Keratinocyte (primary cell): ENCODE measurements around the gene CCDC27. TPM values are rescaled to one million over a fixed set of nuclear protein-coding genes. Genes with fewer than 3 reads are reported as not detected.

Experiments used
- DNase-seq: peaks from one replicate; pipeline ENCODE4 v3.0.0-alpha.2; 2011; ENCODE audit warnings: low read depth, missing footprints, low spot score
- FAIRE-seq: peaks from 2 replicates; lab custom pipeline; 2011; peaks lifted over from hg19 to GRCh38; lab: Jason Lieb, UNC
- H2AFZ ChIP-seq: 2 replicates; pipeline ENCODE4 v1.6.0; 2012; ENCODE audit warnings: low read length, control low read depth, inconsistent platforms; ENCODE audit not compliant: control insufficient read depth
- H3K27ac ChIP-seq: 2 replicates; pipeline ENCODE4 v1.5.1; 2011; ENCODE audit warnings: low read length; ENCODE audit not compliant: control insufficient read depth, insufficient read depth
- H3K27me3 ChIP-seq: 3 replicates; pipeline ENCODE4 v1.6.0; 2011; ENCODE audit warnings: low read length; ENCODE audit not compliant: control insufficient read depth, insufficient read depth; ENCODE audit errors: extremely low read depth
- H3K36me3 ChIP-seq, 2 experiments: 2 replicates in 1 of 2; 3 replicates in 1 of 2; pipeline ENCODE4 v1.5.1; 2011; ENCODE audit warnings: low read length in 2 of 2, mild to moderate bottlenecking in 1 of 2; ENCODE audit not compliant: control insufficient read depth in 2 of 2, insufficient read depth in 2 of 2; ENCODE audit errors: extremely low read depth in 1 of 2
- H3K4me1 ChIP-seq: 3 replicates; pipeline ENCODE4 v1.5.1; 2011; ENCODE audit warnings: low read length; ENCODE audit not compliant: control insufficient read depth, insufficient read depth; ENCODE audit errors: extremely low read depth
- H3K4me2 ChIP-seq: 3 replicates; pipeline ENCODE4 v1.6.0; 2011; ENCODE audit warnings: low read depth, low read length; ENCODE audit not compliant: control insufficient read depth, insufficient read depth; ENCODE audit errors: extremely low read depth
- H3K4me3 ChIP-seq, 3 experiments: fragments of 200-600 bp in 1 of 3; sonication (generic) in 1 of 3; 2 replicates in 2 of 3; 3 replicates in 1 of 3; pipeline ENCODE4 v1.5.1; 2011 to 2016; ENCODE audit warnings: low read length in 3 of 3, mild to moderate bottlenecking in 3 of 3, control low read depth in 2 of 3, inconsistent platforms in 1 of 3, low read depth in 1 of 3, mixed read lengths in 1 of 3, mixed run types in 1 of 3, moderate library complexity in 1 of 3; ENCODE audit not compliant: control insufficient read depth in 2 of 3, insufficient read depth in 2 of 3; ENCODE audit errors: extremely low read depth in 1 of 3
- H3K79me2 ChIP-seq: 2 replicates; pipeline ENCODE4 v1.6.0; 2012; ENCODE audit warnings: low read length; ENCODE audit not compliant: control insufficient read depth, insufficient read depth
- H3K9ac ChIP-seq: 3 replicates; pipeline ENCODE4 v1.6.0; 2011; ENCODE audit warnings: low read length; ENCODE audit not compliant: control insufficient read depth, insufficient read depth; ENCODE audit errors: extremely low read depth
- H3K9me1 ChIP-seq: 3 replicates; pipeline ENCODE4 v1.6.0; 2011; ENCODE audit warnings: low read length; ENCODE audit not compliant: control insufficient read depth, insufficient read depth; ENCODE audit errors: extremely low read depth
- H3K9me3 ChIP-seq: 2 replicates; pipeline ENCODE4 v1.5.1; 2012; ENCODE audit warnings: low read depth, low read length; ENCODE audit not compliant: control insufficient read depth
- H4K20me1 ChIP-seq: 3 replicates; pipeline ENCODE4 v1.6.0; 2011; ENCODE audit warnings: low read length; ENCODE audit not compliant: control insufficient read depth, insufficient read depth; ENCODE audit errors: extremely low read depth
- EZH2 ChIP-seq: IDR thresholded peaks from one replicate; pipeline ENCODE4 v1.6.1; 2012; ENCODE audit warnings: inconsistent platforms, mild to moderate bottlenecking, low read length, moderate library complexity
- dilution Hi-C: fragments of 300-500 bp; cut with MboI; formaldehyde crosslinking; loops from one replicate; pipeline ENCODE4 v1.7.0; 2020; ENCODE audit warnings: low sequenced_read_pairs; ENCODE audit not compliant: extremely low pct_ligation_motif_present
- polyA plus RNA-seq, 5 experiments: library from polyadenylated mRNA; depleted of rRNA in 3 of 5; stranded (reverse) in 3 of 5; stranded (forward) in 1 of 5; unstranded in 1 of 5; fragments of >200 nt; gene quantifications; 1 replicate in 1 of 5; 2 replicates in 3 of 5; 3 replicates in 1 of 5; pipeline versions ENCODE4 v1.2.1 to v1.2.3, GENCODE V29; 2011 to 2012; ENCODE audit warnings: missing spikeins in 2 of 5, low read depth in 1 of 5, low replicate concordance in 1 of 5
- TF ChIP-seq, protein P1 (sequence below), 3 experiments: IDR thresholded peaks in 1 of 3; conservative IDR thresholded peaks in 1 of 3; optimal IDR thresholded peaks in 1 of 3; 2 replicates in 2 of 3; 3 replicates in 1 of 3; pipeline versions ENCODE3 to v1.5.1; 2011; ENCODE audit warnings: low read length in 3 of 3, mild to moderate bottlenecking in 3 of 3, moderate library complexity in 2 of 3, control low read depth in 1 of 3, inconsistent platforms in 1 of 3; ENCODE audit not compliant: insufficient read depth in 2 of 3; ENCODE audit errors: extremely low read depth in 1 of 3

CCDC27 gene
- polyA plus RNA-seq, 1 donor (not counting 4 experiments of a cell fraction or from before 2014, with no cell fraction given): not detected

DNA sequence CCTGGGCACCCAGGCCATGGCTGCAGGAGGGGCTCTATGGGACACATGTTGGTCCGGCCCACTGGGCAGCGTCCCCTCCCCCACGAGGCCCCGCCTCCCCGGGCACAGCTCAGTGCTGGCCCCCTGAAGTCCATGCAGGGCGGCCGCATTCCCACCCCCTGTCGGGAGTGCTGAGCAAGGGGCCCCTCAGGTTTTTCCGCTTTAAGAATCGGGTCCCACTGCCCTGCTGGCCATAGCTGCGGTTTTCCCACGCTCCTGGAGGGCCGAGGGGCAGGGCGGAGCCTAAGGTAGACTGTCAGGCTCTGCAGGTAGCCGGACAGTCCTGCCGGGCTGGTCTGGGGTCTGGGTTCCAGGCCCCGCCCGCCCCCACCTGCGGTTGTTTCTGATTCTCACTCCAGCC lies 43.5 kb upstream of the CCDC27 start:
- H2AFZ ChIP-seq: no peak overlapping the region
- peaks cover 22% of the 10 kb centered on the region for H3K27me3 ChIP-seq
- H3K9me1 ChIP-seq: no peaks in the 10 kb centered on the region
- H3K4me2 ChIP-seq: peak overlapping the region; percentile 10
- H3K27ac ChIP-seq: no peak overlapping the region
- no peaks in the 10 kb centered on the region for H4K20me1 ChIP-seq
- no peak overlapping the region for H3K4me3 ChIP-seq
- FAIRE-seq (no peak), DNase-seq (no peak)
- H3K79me2 ChIP-seq: no peaks in the 10 kb centered on the region
- H3K9me3 ChIP-seq: no peaks in the 10 kb centered on the region
- TF ChIP-seq, protein P1, sequence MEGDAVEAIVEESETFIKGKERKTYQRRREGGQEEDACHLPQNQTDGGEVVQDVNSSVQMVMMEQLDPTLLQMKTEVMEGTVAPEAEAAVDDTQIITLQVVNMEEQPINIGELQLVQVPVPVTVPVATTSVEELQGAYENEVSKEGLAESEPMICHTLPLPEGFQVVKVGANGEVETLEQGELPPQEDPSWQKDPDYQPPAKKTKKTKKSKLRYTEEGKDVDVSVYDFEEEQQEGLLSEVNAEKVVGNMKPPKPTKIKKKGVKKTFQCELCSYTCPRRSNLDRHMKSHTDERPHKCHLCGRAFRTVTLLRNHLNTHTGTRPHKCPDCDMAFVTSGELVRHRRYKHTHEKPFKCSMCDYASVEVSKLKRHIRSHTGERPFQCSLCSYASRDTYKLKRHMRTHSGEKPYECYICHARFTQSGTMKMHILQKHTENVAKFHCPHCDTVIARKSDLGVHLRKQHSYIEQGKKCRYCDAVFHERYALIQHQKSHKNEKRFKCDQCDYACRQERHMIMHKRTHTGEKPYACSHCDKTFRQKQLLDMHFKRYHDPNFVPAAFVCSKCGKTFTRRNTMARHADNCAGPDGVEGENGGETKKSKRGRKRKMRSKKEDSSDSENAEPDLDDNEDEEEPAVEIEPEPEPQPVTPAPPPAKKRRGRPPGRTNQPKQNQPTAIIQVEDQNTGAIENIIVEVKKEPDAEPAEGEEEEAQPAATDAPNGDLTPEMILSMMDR (optimal IDR thresholded peaks at IDR 0.05 in 1 of 3, IDR thresholded peaks at IDR 0.05 in 1 of 3, conservative IDR thresholded peaks at IDR 0.05 in 1 of 3; ENCODE audit: extremely low read depth in 1 of 3, insufficient read depth in 2 of 3, low read length in 3 of 3): no peak
- no peak for TF ChIP-seq EZH2
- H3K9ac ChIP-seq: no peak overlapping the region
- dilution Hi-C loops: no loop called here
- no peaks in the 10 kb centered on the region for H3K36me3 ChIP-seq
- H3K4me1 ChIP-seq: peaks cover 52% of the 10 kb centered on the region

DNA sequence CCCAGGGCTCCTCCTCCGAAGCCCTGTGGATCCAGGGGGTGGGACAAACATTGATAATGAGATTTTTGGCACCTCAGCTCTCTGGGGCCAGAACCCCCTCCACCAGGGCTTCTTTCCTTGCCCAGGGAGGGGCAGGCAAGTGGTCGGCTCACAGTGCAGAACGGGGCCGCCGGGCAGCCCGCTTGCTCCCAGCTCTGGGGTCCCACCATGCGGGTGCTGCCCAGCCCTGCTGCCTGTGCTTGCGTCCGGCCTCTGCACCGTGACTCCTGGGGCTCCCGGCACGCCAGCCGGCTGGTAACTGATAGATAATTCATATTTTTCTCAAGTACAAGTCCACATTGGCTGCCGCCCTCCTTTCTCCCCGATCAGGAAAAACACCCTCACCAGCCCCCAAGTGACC lies 42.0 kb upstream of the CCDC27 start:
- H3K27me3 ChIP-seq: peaks cover 22% of the 10 kb centered on the region
- no peak overlapping the region for H3K27ac ChIP-seq
- H3K4me2 ChIP-seq: no peak overlapping the region
- H4K20me1 ChIP-seq: no peaks in the 10 kb centered on the region
- peaks cover 45% of the 10 kb centered on the region for H3K4me1 ChIP-seq
- no peak for FAIRE-seq
- H3K79me2 ChIP-seq: no peaks in the 10 kb centered on the region
- no peaks in the 10 kb centered on the region for H3K36me3 ChIP-seq
- no peaks in the 10 kb centered on the region for H3K9me3 ChIP-seq
- H3K4me3 ChIP-seq: no peak overlapping the region
- no peak for DNase-seq
- dilution Hi-C loops: no loop called here
- no peak for TF ChIP-seq EZH2
- TF ChIP-seq, protein P1 (optimal IDR thresholded peaks at IDR 0.05 in 1 of 3, IDR thresholded peaks at IDR 0.05 in 1 of 3, conservative IDR thresholded peaks at IDR 0.05 in 1 of 3; ENCODE audit: extremely low read depth in 1 of 3, insufficient read depth in 2 of 3, low read length in 3 of 3): no peak
- H2AFZ ChIP-seq: no peak overlapping the region
- no peaks in the 10 kb centered on the region for H3K9me1 ChIP-seq
- no peak overlapping the region for H3K9ac ChIP-seq
